HG02973 (cell line): Measurements from ENCODE around the gene SLC12A3.
"Not testable (repeated sequence)": the region's sequence is repeated elsewhere in the genome, so short reads cannot be mapped to it uniquely, and the experiment has no call there.

Source experiments
- ATAC-seq: cut with Tn5 transposase; IDR thresholded peaks from one replicate; pipeline ENCODE4 v1.9.1; 2021; ENCODE audit warnings: moderate library complexity; ENCODE audit not compliant: unreplicated experiment

SLC12A3 gene

GRCh38 chr16:56866955-56867830, 2.2 kb downstream of the SLC12A3 start:
- ATAC-seq = no peak

GRCh38 chr16:56868175-56868574, 3.2 kb downstream of the SLC12A3 start:
- ATAC-seq = no peak

- not testable (repeated sequence) for ATAC-seq
Observed at GRCh38 chr16:56868766-56869165, 3.8 kb downstream of the SLC12A3 start.

DNA sequence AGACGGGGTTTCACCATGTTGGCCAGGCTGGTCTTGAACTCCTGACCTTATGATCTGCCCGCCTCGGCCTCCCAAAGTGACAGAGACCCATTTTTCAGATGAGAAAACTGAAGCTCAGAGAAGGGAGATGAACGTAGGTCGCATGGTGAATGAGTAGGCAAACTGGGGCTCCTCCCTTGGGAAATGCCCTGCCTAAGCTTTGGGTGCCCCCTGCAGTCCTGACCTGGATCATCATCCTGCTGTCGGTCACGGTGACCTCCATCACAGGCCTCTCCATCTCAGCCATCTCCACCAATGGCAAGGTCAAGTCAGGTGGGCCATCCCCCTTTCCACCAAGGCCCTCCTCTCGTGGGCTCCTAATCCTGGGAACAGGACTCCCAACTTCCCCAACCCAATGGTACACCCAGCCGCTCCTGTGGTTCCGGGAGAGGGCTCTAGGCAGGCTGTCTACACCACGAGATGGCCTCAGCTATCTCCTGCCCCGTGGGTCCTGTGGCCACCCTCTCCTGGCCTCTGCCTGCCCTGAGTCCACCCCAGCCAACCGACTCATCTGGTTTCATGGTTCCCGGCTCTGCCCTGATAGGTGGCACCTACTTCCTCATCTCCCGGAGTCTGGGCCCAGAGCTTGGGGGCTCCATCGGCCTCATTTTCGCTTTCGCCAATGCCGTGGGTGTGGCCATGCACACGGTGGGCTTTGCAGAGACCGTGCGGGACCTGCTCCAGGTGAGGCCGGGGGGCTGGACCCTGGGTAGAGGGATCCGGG, 4.7 kb downstream of the SLC12A3 start:
- no peak for ATAC-seq

DNA sequence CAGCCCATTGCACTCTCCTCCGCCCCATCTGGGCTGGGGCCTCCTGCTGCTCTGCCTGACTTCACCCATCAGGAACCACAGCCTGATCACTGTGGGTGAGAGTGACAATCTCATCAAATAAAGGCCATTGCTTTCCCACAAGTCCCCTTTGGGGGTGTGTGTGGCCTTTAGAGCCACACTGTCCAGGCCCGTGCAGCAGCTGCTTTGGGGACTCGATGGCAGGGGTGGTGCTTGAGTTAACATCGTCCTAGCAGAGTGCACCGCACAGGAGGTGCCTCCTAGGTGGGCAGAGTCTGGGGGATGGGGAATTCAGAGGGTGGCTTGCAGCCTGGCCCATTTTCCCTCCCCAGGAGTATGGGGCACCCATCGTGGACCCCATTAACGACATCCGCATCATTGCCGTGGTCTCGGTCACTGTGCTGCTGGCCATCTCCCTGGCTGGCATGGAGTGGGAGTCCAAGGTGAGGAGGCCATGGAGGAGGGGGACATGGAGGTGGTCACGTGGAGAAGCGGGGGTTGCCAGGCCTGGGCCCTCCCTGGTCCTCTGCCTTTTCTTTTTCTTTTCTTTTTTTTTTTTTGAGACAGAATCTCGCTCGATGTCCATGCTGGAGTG, 5.4 kb downstream of the SLC12A3 start:
- ATAC-seq = no peak

DNA sequence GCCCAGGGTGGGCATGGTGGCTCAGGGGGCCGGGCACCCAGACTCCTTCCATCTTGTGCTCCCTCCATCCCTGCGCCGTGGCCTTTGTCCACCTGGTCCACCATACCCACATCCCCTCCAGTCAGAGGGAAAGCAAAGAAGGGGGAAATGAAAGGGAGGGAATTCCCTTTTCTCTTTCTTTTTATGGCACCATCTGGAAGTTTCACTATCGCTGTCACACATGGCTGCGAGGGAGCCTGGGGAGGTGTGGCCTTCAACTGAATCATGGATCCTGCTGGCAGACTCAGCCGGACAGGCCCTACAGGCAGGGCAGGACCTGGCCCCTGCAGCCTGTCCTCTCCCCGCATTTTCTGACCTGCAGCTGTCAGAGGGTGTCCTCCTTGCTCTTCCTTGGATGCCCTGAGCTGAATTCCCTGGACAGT, 6.2 kb downstream of the SLC12A3 start:
- ATAC-seq = no peak

GRCh38 chr16:56872863-56873391, 7.9 kb downstream of the SLC12A3 start:
- no peak for ATAC-seq

- ATAC-seq = no peak
Observed at GRCh38 chr16:56874800-56875199, 9.8 kb downstream of the SLC12A3 start.

GRCh38 chr16:56876048-56876447, 11.0 kb downstream of the SLC12A3 start:
- ATAC-seq = no peak

DNA sequence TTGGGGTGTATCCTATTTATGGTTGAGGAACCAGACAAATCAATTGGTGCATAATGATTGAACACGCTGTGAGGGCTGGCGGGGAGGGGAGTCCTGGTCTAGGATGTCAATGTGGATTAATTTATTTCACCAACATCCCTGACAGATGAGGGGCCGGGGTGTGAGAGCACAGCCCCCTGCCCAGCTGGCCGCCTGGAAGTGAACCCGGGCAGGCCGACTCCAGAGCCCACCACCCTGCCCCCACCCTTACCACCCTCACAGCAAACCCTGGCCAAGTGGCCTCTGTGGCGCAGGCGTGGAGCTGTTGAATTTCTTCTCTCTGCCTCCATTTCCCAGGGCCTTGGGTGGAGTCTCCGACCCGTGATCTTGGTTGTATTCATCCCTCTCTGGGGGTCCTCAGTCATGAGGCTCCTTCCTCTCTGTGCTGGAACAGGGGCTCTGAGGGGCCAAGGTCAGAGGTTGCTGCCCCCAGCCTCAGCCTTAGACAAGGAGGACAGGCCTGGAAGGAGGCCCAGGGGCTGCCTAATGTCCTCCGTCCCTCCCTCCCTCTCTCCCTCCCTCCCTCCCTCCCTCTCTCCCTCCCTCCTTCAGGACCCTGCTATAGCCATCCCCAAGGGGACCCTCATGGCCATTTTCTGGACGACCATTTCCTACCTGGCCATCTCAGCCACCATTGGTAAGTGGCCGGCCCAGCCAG, 12.6 kb downstream of the SLC12A3 start:
- no peak for ATAC-seq

- ATAC-seq = no peak
Observed at GRCh38 chr16:56878282-56878854, 13.4 kb downstream of the SLC12A3 start.

GRCh38 chr16:56879276-56879675, 14.3 kb downstream of the SLC12A3 start:
- ATAC-seq = no peak

GRCh38 chr16:56880176-56880575, 15.2 kb downstream of the SLC12A3 start:
- ATAC-seq = no peak

- no peak for ATAC-seq
Observed at GRCh38 chr16:56880685-56881084, 15.7 kb downstream of the SLC12A3 start.

- ATAC-seq = no peak
Observed at GRCh38 chr16:56882077-56882800, 17.2 kb downstream of the SLC12A3 start.

DNA sequence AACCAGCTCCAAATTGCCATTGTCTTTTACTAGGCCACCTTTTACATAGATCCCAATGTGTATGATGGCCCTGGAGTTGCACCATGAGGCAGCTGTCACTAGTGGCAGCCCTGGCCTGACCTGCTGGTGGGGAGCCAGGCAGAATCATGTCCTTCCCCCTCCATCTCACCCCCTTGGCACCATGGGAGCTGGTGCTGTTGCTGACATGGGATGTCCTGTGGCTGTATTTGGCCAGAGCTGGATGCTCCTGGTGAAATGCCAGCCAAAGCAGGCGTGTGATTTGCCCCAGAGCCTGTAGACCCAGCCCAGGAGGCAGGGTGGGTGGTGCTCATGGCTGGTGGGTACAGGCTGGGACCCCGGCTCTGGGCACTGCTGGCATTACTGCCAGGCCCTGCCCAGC, 18.6 kb downstream of the SLC12A3 start:
- no peak for ATAC-seq

DNA sequence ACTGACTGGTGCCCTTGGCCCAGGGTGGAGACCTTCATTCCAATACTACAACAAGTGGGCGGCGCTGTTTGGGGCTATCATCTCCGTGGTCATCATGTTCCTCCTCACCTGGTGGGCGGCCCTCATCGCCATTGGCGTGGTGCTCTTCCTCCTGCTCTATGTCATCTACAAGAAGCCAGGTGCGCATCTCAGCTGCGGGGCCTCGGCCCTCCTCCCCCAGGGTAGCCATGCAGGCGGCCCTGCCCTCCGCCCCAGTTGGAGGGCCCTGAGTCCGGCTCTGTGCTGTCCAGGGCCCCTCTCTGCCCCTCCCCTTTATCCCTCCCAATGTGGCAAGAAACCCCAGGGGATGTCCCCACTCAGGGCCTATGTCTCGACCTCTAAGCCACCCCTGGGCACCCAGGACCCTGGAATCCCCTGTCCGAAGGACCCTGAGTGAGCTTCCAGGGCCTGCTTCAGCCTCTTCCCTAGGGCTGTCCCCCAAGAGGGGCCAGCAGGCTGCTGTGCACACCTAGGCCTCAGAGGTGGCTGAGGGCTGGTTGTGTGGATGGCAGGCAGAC, 19.1 kb downstream of the SLC12A3 start:
- no peak for ATAC-seq

DNA sequence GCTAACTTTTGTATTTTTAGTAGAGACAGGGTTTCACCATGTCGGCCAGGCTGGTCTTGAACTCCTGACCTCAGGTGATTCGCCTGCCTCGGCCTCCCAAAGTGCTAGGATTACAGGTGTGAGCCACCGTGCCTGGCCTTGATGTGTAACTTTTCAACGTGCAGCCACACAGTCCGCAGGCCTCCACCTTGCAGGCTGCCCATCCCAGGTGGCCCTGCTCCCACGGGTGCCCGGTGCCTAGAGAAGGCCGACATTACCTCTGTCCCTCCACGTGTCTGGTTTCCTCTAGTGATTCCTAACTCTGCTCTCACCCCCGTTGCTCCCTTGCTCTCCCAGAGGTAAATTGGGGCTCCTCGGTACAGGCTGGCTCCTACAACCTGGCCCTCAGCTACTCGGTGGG, 19.9 kb downstream of the SLC12A3 start:
- ATAC-seq = not testable (repeated sequence)

GRCh38 chr16:56885446-56886162, 20.6 kb downstream of the SLC12A3 start:
- ATAC-seq = no peak
